Ishikawa (cell line): ENCODE results near the gene ADAMTS16.

Experiments
- CEBPB ChIP-seq: IDR thresholded peaks from 2 replicates; pipeline ENCODE4 v1.6.1; 2012
- CREB1 ChIP-seq: IDR thresholded peaks from 2 replicates; pipeline ENCODE4 v1.6.1; 2012; ENCODE audit warnings: low read depth
- EGR1 ChIP-seq: IDR thresholded peaks from 2 replicates; pipeline ENCODE4 v1.6.1; 2012
- EP300 ChIP-seq: IDR thresholded peaks from 2 replicates; pipeline ENCODE4 v1.6.1; 2012; ENCODE audit warnings: borderline replicate concordance
- FOXM1 ChIP-seq: IDR thresholded peaks from 2 replicates; pipeline ENCODE4 v1.6.1; 2012; ENCODE audit warnings: low read depth, borderline replicate concordance
- NFIC ChIP-seq: IDR thresholded peaks from 2 replicates; pipeline ENCODE4 v1.6.1; 2012
- RAD21 ChIP-seq: IDR thresholded peaks from 2 replicates; pipeline ENCODE4 v1.6.1; 2012; ENCODE audit warnings: low read depth
- TAF1 ChIP-seq: IDR thresholded peaks from 2 replicates; pipeline ENCODE4 v1.6.1; 2012; ENCODE audit warnings: low read depth, mild to moderate bottlenecking
- TCF12 ChIP-seq: IDR thresholded peaks from 2 replicates; pipeline ENCODE4 v1.6.1; 2012; ENCODE audit warnings: low read depth
- TEAD4 ChIP-seq: IDR thresholded peaks from 2 replicates; pipeline ENCODE4 v1.6.1; 2012
- YY1 ChIP-seq: IDR thresholded peaks from 2 replicates; pipeline ENCODE4 v1.6.1; 2012; ENCODE audit warnings: low read depth
- ZBTB7A ChIP-seq: IDR thresholded peaks from 2 replicates; pipeline ENCODE4 v1.6.1; 2012; ENCODE audit warnings: low read depth
- TF ChIP-seq, protein P1 (sequence below): IDR thresholded peaks from 2 replicates; pipeline ENCODE4 v1.6.1; 2012
- TF ChIP-seq, protein P2 (sequence below): IDR thresholded peaks from 2 replicates; pipeline ENCODE4 v1.6.1; 2012; ENCODE audit warnings: low read depth, mild to moderate bottlenecking
- TF ChIP-seq, protein P3 (sequence below): IDR thresholded peaks from 2 replicates; pipeline ENCODE4 v1.6.1; 2012

Gene ADAMTS16

DNA sequence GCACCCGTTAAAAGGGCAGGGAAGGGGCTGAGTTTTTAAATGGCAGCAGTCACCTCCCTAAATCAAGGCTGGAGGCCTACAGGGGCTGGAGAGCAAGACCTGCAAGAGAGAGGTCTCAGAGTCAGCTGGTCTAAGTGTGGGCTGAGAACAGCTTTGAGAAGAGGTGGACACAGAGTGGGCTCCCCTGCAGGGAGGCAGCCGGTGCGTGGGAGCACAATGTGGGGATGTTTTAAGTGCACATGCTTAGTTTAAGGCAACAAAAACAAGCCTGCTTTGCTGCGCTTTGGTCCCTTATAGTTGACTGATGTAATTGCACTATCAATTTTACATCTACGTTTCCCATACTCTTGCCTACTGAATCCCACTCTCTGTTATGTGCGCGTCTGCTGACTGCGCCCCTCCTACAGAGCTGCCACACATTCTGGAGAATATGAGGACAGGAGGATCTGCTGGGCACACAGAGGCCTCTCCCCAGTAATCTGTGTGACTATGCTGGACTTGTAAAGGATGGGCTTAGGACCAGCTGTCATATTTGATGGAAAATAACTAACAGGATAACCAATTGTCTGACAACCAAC, 220.3 kb downstream of the ADAMTS16 start:
- TF ChIP-seq TEAD4 = no peak
- no peak for TF ChIP-seq EP300
- TF ChIP-seq CEBPB = no peak
- no peak for TF ChIP-seq YY1
- TF ChIP-seq TAF1 = no peak
- TF ChIP-seq, protein P1, sequence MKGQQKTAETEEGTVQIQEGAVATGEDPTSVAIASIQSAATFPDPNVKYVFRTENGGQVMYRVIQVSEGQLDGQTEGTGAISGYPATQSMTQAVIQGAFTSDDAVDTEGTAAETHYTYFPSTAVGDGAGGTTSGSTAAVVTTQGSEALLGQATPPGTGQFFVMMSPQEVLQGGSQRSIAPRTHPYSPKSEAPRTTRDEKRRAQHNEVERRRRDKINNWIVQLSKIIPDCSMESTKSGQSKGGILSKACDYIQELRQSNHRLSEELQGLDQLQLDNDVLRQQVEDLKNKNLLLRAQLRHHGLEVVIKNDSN = no peak

DNA sequence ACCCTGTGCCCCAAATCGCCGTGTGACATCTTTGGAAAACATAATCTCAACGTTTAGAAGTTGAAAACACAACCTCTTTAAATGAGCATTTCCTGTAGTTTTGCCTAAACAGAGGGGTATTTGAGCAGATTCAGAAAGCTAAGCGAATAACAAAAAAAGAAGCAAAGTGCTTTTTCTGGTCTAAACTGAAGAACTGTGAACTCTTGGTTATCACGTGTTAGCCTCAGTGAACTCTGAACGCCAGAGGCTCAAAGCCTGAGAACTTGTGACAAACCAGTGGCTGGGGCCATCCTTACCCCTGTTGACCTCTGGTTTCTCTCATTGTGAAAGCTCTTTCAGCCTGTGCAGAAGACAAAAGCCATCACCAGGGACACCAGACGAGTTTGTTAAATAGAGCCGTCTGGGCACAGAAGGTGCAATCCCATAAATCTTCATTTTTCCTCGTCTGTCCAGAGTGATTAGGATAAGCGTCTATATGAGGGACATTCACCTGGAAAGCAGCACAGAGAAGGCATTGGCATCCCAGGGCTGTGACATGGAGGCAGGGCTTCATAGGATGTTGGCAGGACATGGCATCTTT, 220.9 kb downstream of the ADAMTS16 start:
- no peak for TF ChIP-seq NFIC
- TF ChIP-seq ZBTB7A = no peak
- TF ChIP-seq, protein P1 = no peak
- no peak for TF ChIP-seq EP300
- TF ChIP-seq EGR1 = no peak
- no peak for TF ChIP-seq FOXM1
- TF ChIP-seq TAF1 = no peak
- TF ChIP-seq RAD21 = no peak
- TF ChIP-seq CEBPB = no peak
- no peak for TF ChIP-seq TCF12
- no peak for TF ChIP-seq TEAD4
- no peak for TF ChIP-seq YY1
- TF ChIP-seq, protein P2, sequence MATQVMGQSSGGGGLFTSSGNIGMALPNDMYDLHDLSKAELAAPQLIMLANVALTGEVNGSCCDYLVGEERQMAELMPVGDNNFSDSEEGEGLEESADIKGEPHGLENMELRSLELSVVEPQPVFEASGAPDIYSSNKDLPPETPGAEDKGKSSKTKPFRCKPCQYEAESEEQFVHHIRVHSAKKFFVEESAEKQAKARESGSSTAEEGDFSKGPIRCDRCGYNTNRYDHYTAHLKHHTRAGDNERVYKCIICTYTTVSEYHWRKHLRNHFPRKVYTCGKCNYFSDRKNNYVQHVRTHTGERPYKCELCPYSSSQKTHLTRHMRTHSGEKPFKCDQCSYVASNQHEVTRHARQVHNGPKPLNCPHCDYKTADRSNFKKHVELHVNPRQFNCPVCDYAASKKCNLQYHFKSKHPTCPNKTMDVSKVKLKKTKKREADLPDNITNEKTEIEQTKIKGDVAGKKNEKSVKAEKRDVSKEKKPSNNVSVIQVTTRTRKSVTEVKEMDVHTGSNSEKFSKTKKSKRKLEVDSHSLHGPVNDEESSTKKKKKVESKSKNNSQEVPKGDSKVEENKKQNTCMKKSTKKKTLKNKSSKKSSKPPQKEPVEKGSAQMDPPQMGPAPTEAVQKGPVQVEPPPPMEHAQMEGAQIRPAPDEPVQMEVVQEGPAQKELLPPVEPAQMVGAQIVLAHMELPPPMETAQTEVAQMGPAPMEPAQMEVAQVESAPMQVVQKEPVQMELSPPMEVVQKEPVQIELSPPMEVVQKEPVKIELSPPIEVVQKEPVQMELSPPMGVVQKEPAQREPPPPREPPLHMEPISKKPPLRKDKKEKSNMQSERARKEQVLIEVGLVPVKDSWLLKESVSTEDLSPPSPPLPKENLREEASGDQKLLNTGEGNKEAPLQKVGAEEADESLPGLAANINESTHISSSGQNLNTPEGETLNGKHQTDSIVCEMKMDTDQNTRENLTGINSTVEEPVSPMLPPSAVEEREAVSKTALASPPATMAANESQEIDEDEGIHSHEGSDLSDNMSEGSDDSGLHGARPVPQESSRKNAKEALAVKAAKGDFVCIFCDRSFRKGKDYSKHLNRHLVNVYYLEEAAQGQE = no peak
- TF ChIP-seq CREB1 = no peak
- TF ChIP-seq, protein P3, sequence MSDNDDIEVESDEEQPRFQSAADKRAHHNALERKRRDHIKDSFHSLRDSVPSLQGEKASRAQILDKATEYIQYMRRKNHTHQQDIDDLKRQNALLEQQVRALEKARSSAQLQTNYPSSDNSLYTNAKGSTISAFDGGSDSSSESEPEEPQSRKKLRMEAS = no peak

DNA sequence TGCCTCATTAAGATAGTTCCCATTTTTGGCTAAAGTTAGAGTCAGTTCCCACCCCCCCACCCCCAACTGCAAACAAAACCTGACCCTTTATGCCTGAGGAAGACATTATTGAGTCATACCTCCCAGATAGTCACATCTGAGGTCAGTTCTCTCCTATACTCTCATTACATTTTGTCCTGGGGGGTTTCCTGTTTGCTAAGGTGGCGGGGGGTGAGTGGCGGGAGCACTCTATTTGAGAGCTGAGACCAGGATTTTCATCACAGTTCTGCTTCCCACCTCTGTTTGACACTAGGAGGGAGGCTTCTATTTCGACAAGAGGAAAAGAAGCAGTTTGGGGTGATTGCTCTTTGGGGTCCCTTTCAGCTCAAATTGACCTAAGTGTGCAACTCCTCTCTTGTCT, 222.9 kb downstream of the ADAMTS16 start:
- TF ChIP-seq CREB1 = no peak
- no peak for TF ChIP-seq TEAD4
- no peak for TF ChIP-seq EP300
- no peak for TF ChIP-seq CEBPB
- TF ChIP-seq ZBTB7A = no peak
- no peak for TF ChIP-seq EGR1
- TF ChIP-seq NFIC = no peak
- TF ChIP-seq FOXM1 = no peak

DNA sequence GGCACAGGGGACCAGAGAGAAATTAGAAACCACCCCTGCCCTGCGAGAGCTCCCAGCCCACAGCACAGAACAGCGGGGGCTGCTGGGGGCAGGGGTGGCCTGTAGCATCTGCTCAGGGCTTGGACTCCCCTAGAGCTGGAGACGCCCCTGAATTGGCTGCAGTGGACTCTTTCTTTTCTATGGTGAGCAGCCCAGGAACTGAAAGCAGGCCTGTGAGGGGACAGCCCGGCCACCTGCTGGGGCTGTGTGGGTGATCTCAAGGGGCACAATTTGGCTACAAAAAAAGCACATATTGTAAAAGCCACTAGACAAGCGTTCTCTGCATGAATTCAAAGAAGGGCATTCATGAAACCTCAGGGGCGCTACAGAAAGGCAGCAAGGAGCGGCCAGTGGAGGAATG, 224.8 kb downstream of the ADAMTS16 start:
- TF ChIP-seq EGR1 = no peak
- no peak for TF ChIP-seq ZBTB7A

DNA sequence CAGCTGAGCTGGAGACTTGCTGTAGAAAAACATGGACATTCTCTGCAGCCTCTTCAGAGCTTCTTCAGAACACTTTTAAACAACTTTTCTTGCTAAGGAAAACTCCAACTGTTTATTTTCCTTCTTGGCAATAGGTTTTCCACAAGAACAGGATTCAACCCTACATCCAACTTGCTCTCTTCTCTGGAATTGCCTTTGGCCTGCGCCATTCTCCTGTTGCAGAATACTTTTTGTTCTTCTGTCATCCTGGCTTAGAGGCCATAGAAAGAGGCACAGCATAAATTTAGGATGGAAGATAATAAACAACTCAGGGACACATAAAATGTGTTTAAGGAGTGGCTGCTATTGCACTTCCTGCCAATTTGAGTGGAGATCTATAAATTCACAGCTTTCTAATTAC, 227.6 kb downstream of the ADAMTS16 start:
- no peak for TF ChIP-seq TAF1
- TF ChIP-seq, protein P2 = no peak
- TF ChIP-seq, protein P1 = no peak
- TF ChIP-seq TCF12 = no peak
- no peak for TF ChIP-seq CREB1
- no peak for TF ChIP-seq FOXM1
- no peak for TF ChIP-seq NFIC
- no peak for TF ChIP-seq CEBPB
- TF ChIP-seq YY1 = no peak
- no peak for TF ChIP-seq RAD21
- TF ChIP-seq, protein P3 = no peak
- no peak for TF ChIP-seq EGR1
- no peak for TF ChIP-seq EP300

DNA sequence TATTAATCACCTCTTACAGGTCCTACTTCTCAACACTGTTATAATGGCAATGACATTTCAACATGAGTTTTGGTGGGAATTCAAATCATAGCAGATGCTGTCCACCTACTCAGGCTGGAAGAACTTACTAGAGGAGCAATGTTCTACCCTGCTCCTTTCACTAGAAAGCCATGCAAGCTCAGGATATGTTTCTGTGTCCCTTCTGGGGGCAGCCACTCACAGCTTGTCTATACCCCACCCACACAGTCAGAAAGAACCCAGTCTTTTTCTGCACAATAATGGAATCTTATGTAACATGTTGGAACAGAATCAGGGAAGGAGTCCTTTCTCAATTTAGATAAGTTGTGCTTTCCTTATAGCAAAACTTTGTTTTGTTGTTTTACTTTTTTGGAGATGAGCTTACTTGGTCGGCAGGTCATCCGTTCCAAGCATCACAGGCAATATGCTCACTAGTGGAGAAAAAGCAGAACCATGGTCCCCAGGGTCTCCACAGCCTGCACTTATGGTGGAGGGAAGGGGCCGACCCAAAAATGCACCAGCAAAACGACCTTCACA, 229.0 kb downstream of the ADAMTS16 start:
- TF ChIP-seq TAF1 (no peak), ZBTB7A (no peak), EGR1 (no peak), FOXM1 (no peak), TEAD4 (no peak), EP300 (no peak), CREB1 (no peak), RAD21 (no peak)
- TF ChIP-seq, protein P3 = no peak
- TF ChIP-seq, protein P2 = no peak
